ENCODE measurements around the gene COL18A1.

GRCh38 chr21:45401054-45401518 lies 3.9 kb upstream of the COL18A1 start:
- no peak for TF ChIP-seq CTCF (IDR thresholded peaks at IDR 0.05)
- no peak for TF ChIP-seq POLR2A (IDR thresholded peaks at IDR 0.05)
